ENCODE data around the gene TMTC3. TPM values are rescaled to one million over a fixed set of nuclear protein-coding genes. Genes with fewer than 3 reads are reported as not detected.
"Not testable (repeated sequence)": the region's sequence is repeated elsewhere in the genome, so short reads cannot be mapped to it uniquely, and the experiment has no call there.

TMTC3 gene
- total RNA-seq, 1 donor from 2014 or later: 23.5 TPM

DNA sequence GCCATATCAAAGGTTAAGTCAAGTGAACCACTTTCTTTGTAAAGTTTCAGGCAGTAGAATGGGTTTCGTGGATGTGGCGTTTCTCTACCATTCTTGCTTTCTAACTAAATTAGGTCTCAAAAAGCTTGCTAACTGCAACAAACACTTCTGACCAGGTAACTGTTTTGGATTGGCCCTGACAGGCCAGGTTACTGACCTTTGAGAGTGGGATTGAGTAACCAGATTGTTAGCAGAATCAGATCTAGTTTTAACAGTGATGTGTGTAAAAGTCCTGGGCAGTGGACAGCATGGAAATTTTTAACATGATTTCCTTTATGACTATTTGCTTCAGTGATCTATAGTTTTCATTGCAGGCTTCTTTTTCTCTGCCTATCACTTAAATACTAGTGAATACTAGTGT lies 57.9 kb downstream of the TMTC3 start:
- intact Hi-C loops (cut with DNase I): no loop called here
- Histone ChIP-seq H3K27me3 (no peaks in the 10 kb centered on the region), H3K9me3 (no peaks in the 10 kb centered on the region), H3K4me3 (no peak overlapping the region), H3K27ac (no peak overlapping the region), H3K36me3 (peaks cover 11% of the 10 kb centered on the region), H3K4me1 (no peaks in the 10 kb centered on the region)
- ATAC-seq: no peak
- no peak for DNase-seq
- TF ChIP-seq, protein P1, sequence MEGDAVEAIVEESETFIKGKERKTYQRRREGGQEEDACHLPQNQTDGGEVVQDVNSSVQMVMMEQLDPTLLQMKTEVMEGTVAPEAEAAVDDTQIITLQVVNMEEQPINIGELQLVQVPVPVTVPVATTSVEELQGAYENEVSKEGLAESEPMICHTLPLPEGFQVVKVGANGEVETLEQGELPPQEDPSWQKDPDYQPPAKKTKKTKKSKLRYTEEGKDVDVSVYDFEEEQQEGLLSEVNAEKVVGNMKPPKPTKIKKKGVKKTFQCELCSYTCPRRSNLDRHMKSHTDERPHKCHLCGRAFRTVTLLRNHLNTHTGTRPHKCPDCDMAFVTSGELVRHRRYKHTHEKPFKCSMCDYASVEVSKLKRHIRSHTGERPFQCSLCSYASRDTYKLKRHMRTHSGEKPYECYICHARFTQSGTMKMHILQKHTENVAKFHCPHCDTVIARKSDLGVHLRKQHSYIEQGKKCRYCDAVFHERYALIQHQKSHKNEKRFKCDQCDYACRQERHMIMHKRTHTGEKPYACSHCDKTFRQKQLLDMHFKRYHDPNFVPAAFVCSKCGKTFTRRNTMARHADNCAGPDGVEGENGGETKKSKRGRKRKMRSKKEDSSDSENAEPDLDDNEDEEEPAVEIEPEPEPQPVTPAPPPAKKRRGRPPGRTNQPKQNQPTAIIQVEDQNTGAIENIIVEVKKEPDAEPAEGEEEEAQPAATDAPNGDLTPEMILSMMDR (IDR thresholded peaks at IDR 0.05): no peak

DNA sequence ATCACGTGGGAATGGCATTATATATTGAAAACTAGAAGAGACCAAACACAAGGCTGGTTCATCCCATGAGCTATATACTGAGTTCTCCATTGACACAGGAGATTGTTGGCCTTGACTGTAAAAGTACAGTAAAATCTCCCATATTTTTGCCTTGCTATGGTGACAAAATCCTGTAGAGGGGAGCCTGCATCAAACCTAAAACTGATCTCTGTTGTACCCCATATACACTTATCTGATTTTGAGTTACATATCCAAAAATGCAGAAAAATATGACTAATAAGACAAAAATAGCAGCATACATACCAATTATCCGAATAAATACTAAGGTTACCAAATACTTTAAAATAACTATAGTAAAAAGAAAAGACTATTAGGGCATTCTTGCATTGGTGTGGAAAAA lies 60.4 kb downstream of the TMTC3 start:
- Histone ChIP-seq H3K27ac (no peak overlapping the region), H3K36me3 (no peaks in the 10 kb centered on the region), H3K4me3 (no peak overlapping the region), H3K27me3 (no peaks in the 10 kb centered on the region), H3K4me1 (peaks cover 5% of the 10 kb centered on the region), H3K9me3 (no peaks in the 10 kb centered on the region)
- DNase-seq (no peak), ATAC-seq (no peak)
- intact Hi-C loops (cut with DNase I): no loop called here
- TF ChIP-seq, protein P1 (IDR thresholded peaks at IDR 0.05): no peak

GRCh38 chr12:88206601-88207000 lies 64.5 kb downstream of the TMTC3 start:
- intact Hi-C loops (cut with DNase I): no loop called here
- no peak for DNase-seq
- TF ChIP-seq, protein P1 (IDR thresholded peaks at IDR 0.05): no peak
- no peak for ATAC-seq
- Histone ChIP-seq H3K9me3 (peaks cover 18% of the 10 kb centered on the region), H3K27me3 (no peaks in the 10 kb centered on the region), H3K27ac (no peak overlapping the region), H3K36me3 (no peaks in the 10 kb centered on the region), H3K4me3 (no peak overlapping the region), H3K4me1 (peaks cover 5% of the 10 kb centered on the region)

GRCh38 chr12:88207921-88208620 lies 66.0 kb downstream of the TMTC3 start:
- Histone ChIP-seq H3K27ac (no peak overlapping the region), H3K4me1 (peaks cover 5% of the 10 kb centered on the region), H3K36me3 (no peaks in the 10 kb centered on the region), H3K27me3 (no peaks in the 10 kb centered on the region), H3K9me3 (peaks cover 23% of the 10 kb centered on the region), H3K4me3 (no peak overlapping the region)
- intact Hi-C loops (cut with DNase I): no loop called here
- TF ChIP-seq, protein P1 (IDR thresholded peaks at IDR 0.05): no peak
- ATAC-seq: peak; percentile 37
- no peak for DNase-seq

DNA sequence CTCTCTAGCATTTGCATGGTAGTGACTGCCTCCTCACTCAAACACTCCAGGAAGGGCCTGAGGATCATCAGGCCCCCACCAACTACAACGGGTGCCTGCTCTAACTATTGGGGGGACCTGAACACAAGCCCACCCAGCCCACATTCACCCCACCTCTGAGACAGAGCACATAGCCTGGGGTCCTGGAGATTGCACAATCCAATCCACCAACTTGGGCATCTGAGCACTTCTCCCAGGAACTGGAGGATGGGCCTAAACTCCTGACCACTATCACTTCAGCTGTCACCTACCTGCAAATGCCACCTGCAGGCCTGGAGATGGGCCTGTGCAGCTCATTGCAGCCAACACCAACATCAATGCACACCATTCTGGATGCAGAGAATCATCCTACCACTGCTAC lies 66.6 kb downstream of the TMTC3 start:
- Histone ChIP-seq H3K4me3 (no peak overlapping the region), H3K27me3 (no peaks in the 10 kb centered on the region), H3K27ac (no peak overlapping the region), H3K36me3 (no peaks in the 10 kb centered on the region), H3K4me1 (peaks cover 5% of the 10 kb centered on the region), H3K9me3 (peaks cover 25% of the 10 kb centered on the region)
- intact Hi-C loops (cut with DNase I): no loop called here
- DNase-seq: no peak
- ATAC-seq: peak; percentile 22
- TF ChIP-seq, protein P1 (IDR thresholded peaks at IDR 0.05): no peak

GRCh38 chr12:88210311-88210710 lies 68.2 kb downstream of the TMTC3 start:
- intact Hi-C loops (cut with DNase I); ATAC-seq; DNase-seq; H3K36me3 ChIP-seq; H3K4me1 ChIP-seq; H3K27me3 ChIP-seq; H3K27ac ChIP-seq; H3K4me3 ChIP-seq: not testable (repeated sequence)
- peaks cover 25% of the 10 kb centered on the region for H3K9me3 ChIP-seq
